ENCODE results near the gene KAT14. TPM values are rescaled to one million over a fixed set of nuclear protein-coding genes. Genes with fewer than 3 reads are reported as not detected.
"Not testable (repeated sequence)": the region's sequence is repeated elsewhere in the genome, so short reads cannot be mapped to it uniquely, and the experiment has no call there.

Gene KAT14
- total RNA-seq, 1 experiment from 2014 or later = 23.2 TPM

GRCh38 chr20:18223409-18223808 is 85.7 kb downstream of the KAT14 start:
- Histone ChIP-seq H3K27ac (no peak overlapping the region), H3K36me3 (no peaks in the 10 kb centered on the region), H3K27me3 (no peaks in the 10 kb centered on the region; the same call in 1 of the 2 replicates), H3K4me1 (peaks cover 11% of the 10 kb centered on the region), H3K4me3 (no peak overlapping the region), H3K9me3 (replicated peaks) (0 out of 2 replicates have a peak, but pooled peaks cover 3% of the 10 kb centered on the region)
- DNase-seq = no peak

- DNase-seq = peak; percentile 59 to 70
- H3K4me1 ChIP-seq = peaks cover 11% of the 10 kb centered on the region
- peak overlapping the region; percentile 43 for H3K4me3 ChIP-seq
- 0 out of 2 replicates have a peak, but pooled peaks cover 3% of the 10 kb centered on the region for H3K9me3 ChIP-seq (replicated peaks)
- peak overlapping the region; percentile 35 for H3K27ac ChIP-seq
- H3K36me3 ChIP-seq = no peaks in the 10 kb centered on the region
- no peaks in the 10 kb centered on the region for H3K27me3 ChIP-seq
Measured at GRCh38 chr20:18224968-18225568, 87.4 kb downstream of the KAT14 start.

- no peaks in the 10 kb centered on the region for H3K27me3 ChIP-seq
- 0 out of 2 replicates have a peak, but pooled peaks cover 3% of the 10 kb centered on the region for H3K9me3 ChIP-seq (replicated peaks)
- no peak overlapping the region for H3K27ac ChIP-seq
- DNase-seq = no peak
- H3K36me3 ChIP-seq = no peaks in the 10 kb centered on the region
- H3K4me3 ChIP-seq = peak overlapping the region; percentile 43
- peaks cover 11% of the 10 kb centered on the region for H3K4me1 ChIP-seq
Measured at GRCh38 chr20:18225632-18226031, 88.0 kb downstream of the KAT14 start.

GRCh38 chr20:18226741-18227140 is 89.1 kb downstream of the KAT14 start:
- not testable (repeated sequence) for DNase-seq; H3K36me3 ChIP-seq; H3K27ac ChIP-seq; H3K4me3 ChIP-seq; H3K27me3 ChIP-seq; H3K9me3 ChIP-seq (replicated peaks)
- peaks cover 11% of the 10 kb centered on the region for H3K4me1 ChIP-seq

- Histone ChIP-seq H3K9me3 (replicated peaks) (no peaks in the 10 kb centered on the region), H3K27ac (no peak overlapping the region), H3K27me3 (0 out of 2 replicates have a peak, but pooled peaks cover 4% of the 10 kb centered on the region), H3K36me3 (no peaks in the 10 kb centered on the region), H3K4me3 (no peak overlapping the region), H3K4me1 (no peaks in the 10 kb centered on the region)
- DNase-seq = no peak
Measured at GRCh38 chr20:18233408-18233943, 95.8 kb downstream of the KAT14 start.

Other genes starting within 250 kb of the KAT14 start
- 186 and 235 TPM in 2 replicates for gene SNX5, start 169.1 kb upstream of the KAT14 start, total RNA-seq (2014; rRNA removed; shearing (Covaris generic))
- 27.8 and 28.6 TPM in 2 replicates for gene MGME1, start 168.8 kb upstream of the KAT14 start, total RNA-seq (2014; rRNA removed; shearing (Covaris generic))
- not detected in 2 replicates for gene OVOL2, start 79.9 kb upstream of the KAT14 start, total RNA-seq (2014; rRNA removed; shearing (Covaris generic))
- 22.5 and 27.8 TPM in 2 replicates for gene PET117, start within 50 bp of the KAT14 start, total RNA-seq (2014; rRNA removed; shearing (Covaris generic))
- 16.2 and 16.4 TPM in 2 replicates for gene ZNF133, start 150.7 kb downstream of the KAT14 start, total RNA-seq (2014; rRNA removed; shearing (Covaris generic))